Measurements from ENCODE around the gene CHAMP1.

Gene CHAMP1

DNA sequence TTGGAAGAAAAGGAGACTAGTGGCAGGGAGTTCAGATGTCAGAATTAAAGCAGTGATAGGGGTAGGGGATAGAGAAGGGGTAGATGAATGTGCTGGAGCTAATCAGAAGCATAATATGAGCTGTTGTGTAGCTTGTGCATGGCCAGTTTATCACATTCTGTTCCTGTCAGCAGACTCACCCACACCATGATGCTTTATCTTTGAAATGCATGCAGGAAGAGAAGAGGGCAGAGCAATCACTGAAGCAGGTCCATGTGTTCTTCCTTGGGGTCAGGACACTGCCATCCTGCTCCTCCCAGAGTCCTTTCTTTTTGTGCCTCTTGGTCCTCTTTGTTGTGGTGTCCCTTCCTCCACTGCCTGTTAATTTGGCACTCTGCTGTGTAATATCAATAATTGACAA, 5.8 kb downstream of the CHAMP1 start:
- no peak overlapping the region for H3K4me3 ChIP-seq (replicated peaks; ENCODE audit: insufficient read depth, low read length)
- no peak for DNase-seq (ENCODE audit: low read depth in 1 of 2, low spot score in 1 of 2)
- TF ChIP-seq POLR2AphosphoS5 (IDR thresholded peaks at IDR 0.05; ENCODE audit: low read depth) (no peak), GABPA (IDR thresholded peaks at IDR 0.05; ENCODE audit: low read depth) (no peak), SPI1 (IDR thresholded peaks at IDR 0.05; ENCODE audit: borderline replicate concordance, low read depth) (no peak)
- TF ChIP-seq, protein P1, sequence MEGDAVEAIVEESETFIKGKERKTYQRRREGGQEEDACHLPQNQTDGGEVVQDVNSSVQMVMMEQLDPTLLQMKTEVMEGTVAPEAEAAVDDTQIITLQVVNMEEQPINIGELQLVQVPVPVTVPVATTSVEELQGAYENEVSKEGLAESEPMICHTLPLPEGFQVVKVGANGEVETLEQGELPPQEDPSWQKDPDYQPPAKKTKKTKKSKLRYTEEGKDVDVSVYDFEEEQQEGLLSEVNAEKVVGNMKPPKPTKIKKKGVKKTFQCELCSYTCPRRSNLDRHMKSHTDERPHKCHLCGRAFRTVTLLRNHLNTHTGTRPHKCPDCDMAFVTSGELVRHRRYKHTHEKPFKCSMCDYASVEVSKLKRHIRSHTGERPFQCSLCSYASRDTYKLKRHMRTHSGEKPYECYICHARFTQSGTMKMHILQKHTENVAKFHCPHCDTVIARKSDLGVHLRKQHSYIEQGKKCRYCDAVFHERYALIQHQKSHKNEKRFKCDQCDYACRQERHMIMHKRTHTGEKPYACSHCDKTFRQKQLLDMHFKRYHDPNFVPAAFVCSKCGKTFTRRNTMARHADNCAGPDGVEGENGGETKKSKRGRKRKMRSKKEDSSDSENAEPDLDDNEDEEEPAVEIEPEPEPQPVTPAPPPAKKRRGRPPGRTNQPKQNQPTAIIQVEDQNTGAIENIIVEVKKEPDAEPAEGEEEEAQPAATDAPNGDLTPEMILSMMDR (IDR thresholded peaks at IDR 0.05; ENCODE audit: insufficient read depth, low read length): no peak
- TF ChIP-seq, protein P2, sequence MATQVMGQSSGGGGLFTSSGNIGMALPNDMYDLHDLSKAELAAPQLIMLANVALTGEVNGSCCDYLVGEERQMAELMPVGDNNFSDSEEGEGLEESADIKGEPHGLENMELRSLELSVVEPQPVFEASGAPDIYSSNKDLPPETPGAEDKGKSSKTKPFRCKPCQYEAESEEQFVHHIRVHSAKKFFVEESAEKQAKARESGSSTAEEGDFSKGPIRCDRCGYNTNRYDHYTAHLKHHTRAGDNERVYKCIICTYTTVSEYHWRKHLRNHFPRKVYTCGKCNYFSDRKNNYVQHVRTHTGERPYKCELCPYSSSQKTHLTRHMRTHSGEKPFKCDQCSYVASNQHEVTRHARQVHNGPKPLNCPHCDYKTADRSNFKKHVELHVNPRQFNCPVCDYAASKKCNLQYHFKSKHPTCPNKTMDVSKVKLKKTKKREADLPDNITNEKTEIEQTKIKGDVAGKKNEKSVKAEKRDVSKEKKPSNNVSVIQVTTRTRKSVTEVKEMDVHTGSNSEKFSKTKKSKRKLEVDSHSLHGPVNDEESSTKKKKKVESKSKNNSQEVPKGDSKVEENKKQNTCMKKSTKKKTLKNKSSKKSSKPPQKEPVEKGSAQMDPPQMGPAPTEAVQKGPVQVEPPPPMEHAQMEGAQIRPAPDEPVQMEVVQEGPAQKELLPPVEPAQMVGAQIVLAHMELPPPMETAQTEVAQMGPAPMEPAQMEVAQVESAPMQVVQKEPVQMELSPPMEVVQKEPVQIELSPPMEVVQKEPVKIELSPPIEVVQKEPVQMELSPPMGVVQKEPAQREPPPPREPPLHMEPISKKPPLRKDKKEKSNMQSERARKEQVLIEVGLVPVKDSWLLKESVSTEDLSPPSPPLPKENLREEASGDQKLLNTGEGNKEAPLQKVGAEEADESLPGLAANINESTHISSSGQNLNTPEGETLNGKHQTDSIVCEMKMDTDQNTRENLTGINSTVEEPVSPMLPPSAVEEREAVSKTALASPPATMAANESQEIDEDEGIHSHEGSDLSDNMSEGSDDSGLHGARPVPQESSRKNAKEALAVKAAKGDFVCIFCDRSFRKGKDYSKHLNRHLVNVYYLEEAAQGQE (IDR thresholded peaks at IDR 0.05; ENCODE audit: insufficient replicate concordance, low read depth): no peak
- H3K27me3 ChIP-seq (ENCODE audit: insufficient read depth, poor library complexity, severe bottlenecking): no peaks in the 10 kb centered on the region
- H3K27ac ChIP-seq (replicated peaks): no peak overlapping the region

DNA sequence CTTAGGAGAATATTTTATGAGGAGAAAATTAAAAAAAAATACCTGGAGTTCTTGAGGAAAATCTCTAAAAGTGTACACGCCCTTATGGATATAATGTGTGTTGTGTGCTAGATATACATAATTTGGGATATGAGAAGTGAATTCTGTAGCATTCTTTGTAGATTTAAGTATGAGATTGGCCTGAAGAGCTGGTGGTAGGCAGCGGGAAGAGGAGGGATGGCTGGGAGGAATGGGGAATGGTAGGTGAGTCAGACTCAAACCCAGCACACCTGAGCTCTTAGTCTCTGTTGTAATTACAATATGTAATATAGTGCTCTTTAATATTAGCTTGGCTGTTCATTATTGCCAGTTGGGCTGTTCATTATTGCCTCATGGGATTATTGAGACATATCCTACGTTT, 7.0 kb downstream of the CHAMP1 start:
- H3K27me3 ChIP-seq (ENCODE audit: insufficient read depth, poor library complexity, severe bottlenecking): no peaks in the 10 kb centered on the region
- DNase-seq (ENCODE audit: low read depth in 1 of 2, low spot score in 1 of 2): no peak
- no peak overlapping the region for H3K4me3 ChIP-seq (replicated peaks; ENCODE audit: insufficient read depth, low read length)
- no peak for TF ChIP-seq SPI1 (IDR thresholded peaks at IDR 0.05; ENCODE audit: borderline replicate concordance, low read depth)
- TF ChIP-seq, protein P2 (IDR thresholded peaks at IDR 0.05; ENCODE audit: insufficient replicate concordance, low read depth): no peak
- no peak for TF ChIP-seq POLR2AphosphoS5 (IDR thresholded peaks at IDR 0.05; ENCODE audit: low read depth)
- TF ChIP-seq, protein P1 (IDR thresholded peaks at IDR 0.05; ENCODE audit: insufficient read depth, low read length): no peak
- TF ChIP-seq GABPA (IDR thresholded peaks at IDR 0.05; ENCODE audit: low read depth): no peak
- no peak overlapping the region for H3K27ac ChIP-seq (replicated peaks)

DNA sequence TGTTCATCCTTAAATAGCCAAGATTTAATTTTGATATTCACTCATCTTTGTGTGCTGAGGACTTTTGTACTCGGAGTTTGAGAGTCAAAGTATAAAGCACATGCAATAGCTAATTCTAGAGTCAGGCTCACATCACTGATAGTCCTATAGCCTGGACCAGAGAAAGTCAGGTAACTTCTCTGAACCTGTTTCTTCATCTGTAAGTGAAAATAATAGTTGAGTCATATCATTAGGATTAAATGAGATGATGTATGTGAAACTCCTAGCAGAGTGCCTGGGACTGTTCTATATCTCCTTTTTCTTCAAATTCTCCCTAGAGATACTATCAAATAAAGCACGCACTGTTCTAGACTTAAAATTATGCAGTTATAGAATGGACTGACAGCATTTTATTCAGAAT, 9.0 kb downstream of the CHAMP1 start:
- H3K27ac ChIP-seq (replicated peaks): no peak overlapping the region
- H3K27me3 ChIP-seq (ENCODE audit: insufficient read depth, poor library complexity, severe bottlenecking): no peaks in the 10 kb centered on the region
- no peak overlapping the region for H3K4me3 ChIP-seq (replicated peaks; ENCODE audit: insufficient read depth, low read length)
- DNase-seq (ENCODE audit: low read depth in 1 of 2, low spot score in 1 of 2): no peak
- TF ChIP-seq, protein P1 (IDR thresholded peaks at IDR 0.05; ENCODE audit: insufficient read depth, low read length): no peak
- no peak for TF ChIP-seq GABPA (IDR thresholded peaks at IDR 0.05; ENCODE audit: low read depth)
- TF ChIP-seq, protein P2 (IDR thresholded peaks at IDR 0.05; ENCODE audit: insufficient replicate concordance, low read depth): no peak

Measured in HL-60 (cell line).